Stomach smooth muscle (tissue), 2 donors: Measurements from ENCODE around the gene DOCK4.

Source experiments
- H3K27ac ChIP-seq: one replicate; pipeline ENCODE4 v1.7.0; 2013; ENCODE audit warnings: mild to moderate bottlenecking, low read length, inconsistent platforms
- H3K27me3 ChIP-seq, 2 donors: one replicate each; pipeline ENCODE4 v1.7.0; 2013; ENCODE audit warnings: low read length in 2 of 2; ENCODE audit not compliant: insufficient read depth in 2 of 2, control insufficient read depth in 1 of 2
- H3K36me3 ChIP-seq, 2 donors: one replicate each; pipeline ENCODE4 v1.7.0; 2013; ENCODE audit warnings: low read length in 2 of 2; ENCODE audit not compliant: control insufficient read depth in 2 of 2, insufficient read depth in 2 of 2
- H3K4me1 ChIP-seq: one replicate; pipeline ENCODE4 v1.7.0; 2013; ENCODE audit warnings: low read length; ENCODE audit not compliant: control insufficient read depth, insufficient read depth
- H3K4me3 ChIP-seq, 2 donors: one replicate each; pipeline ENCODE4 v1.7.0; 2013; ENCODE audit warnings: low read length in 2 of 2
- H3K9ac ChIP-seq, 2 donors: one replicate each; pipeline ENCODE4 v1.7.0; 2013; ENCODE audit warnings: low read length in 2 of 2, mild to moderate bottlenecking in 1 of 2
- H3K9me3 ChIP-seq, 2 donors: one replicate each; pipeline ENCODE4 v1.7.0; 2013; ENCODE audit warnings: low read length in 2 of 2; ENCODE audit not compliant: control insufficient read depth in 2 of 2
- donor health status: healthy.
- donor health status: Pancreatic carcinoma.

The DOCK4 gene

DNA sequence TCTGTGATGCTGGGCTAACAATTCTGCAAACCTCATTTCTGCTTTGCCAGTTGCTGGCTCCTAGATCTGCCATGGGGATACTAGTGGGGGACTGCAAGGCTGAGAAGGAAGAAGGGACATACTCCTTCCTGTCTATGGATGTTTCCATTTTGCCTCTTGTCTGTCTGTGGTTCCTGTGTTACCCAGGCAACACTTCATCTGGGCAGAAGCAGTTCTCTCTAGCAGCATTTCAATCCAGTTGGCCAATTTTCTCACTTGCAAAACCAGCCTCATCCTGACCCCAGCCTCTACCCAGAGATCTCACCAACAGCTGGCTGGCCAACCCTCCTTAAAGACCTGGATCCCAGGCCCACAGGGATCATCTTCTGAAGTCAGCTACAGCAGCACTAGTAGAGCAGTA lies 131.7 kb downstream of the DOCK4 start:
- Histone ChIP-seq H3K4me1 (no peaks in the 10 kb centered on the region), H3K27ac (no peak overlapping the region), H3K9me3 (peaks cover 0 to 5% of the 10 kb centered on the region in 2 donors), H3K27me3 (no peaks in the 10 kb centered on the region), H3K36me3 (no peaks in the 10 kb centered on the region), H3K4me3 (no peak overlapping the region), H3K9ac (no peak overlapping the region)

DNA sequence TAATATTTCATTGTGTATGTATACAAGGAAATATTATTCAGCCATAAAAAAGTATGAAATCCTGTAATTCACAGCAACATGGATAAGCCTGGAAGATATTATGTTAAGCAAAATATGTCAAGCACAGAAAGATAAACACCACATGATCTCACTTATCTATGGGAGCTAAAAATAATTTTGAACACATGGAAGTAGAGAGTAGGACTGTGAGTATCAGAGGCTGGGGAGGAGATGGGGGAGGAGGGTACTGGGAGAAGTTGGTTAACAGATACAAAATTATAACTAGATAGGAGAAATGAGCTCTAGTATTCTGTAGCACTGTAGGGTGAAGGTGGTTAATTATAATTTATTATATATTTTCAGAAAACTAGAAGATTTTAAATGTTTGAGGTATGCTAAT lies 132.7 kb downstream of the DOCK4 start:
- H3K36me3 ChIP-seq: no peaks in the 10 kb centered on the region
- no peaks in the 10 kb centered on the region for H3K27me3 ChIP-seq
- no peak overlapping the region for H3K27ac ChIP-seq
- no peaks in the 10 kb centered on the region for H3K4me1 ChIP-seq
- no peak overlapping the region for H3K4me3 ChIP-seq
- H3K9me3 ChIP-seq: peaks cover 0 to 5% of the 10 kb centered on the region in 2 donors
- no peak overlapping the region for H3K9ac ChIP-seq

DNA sequence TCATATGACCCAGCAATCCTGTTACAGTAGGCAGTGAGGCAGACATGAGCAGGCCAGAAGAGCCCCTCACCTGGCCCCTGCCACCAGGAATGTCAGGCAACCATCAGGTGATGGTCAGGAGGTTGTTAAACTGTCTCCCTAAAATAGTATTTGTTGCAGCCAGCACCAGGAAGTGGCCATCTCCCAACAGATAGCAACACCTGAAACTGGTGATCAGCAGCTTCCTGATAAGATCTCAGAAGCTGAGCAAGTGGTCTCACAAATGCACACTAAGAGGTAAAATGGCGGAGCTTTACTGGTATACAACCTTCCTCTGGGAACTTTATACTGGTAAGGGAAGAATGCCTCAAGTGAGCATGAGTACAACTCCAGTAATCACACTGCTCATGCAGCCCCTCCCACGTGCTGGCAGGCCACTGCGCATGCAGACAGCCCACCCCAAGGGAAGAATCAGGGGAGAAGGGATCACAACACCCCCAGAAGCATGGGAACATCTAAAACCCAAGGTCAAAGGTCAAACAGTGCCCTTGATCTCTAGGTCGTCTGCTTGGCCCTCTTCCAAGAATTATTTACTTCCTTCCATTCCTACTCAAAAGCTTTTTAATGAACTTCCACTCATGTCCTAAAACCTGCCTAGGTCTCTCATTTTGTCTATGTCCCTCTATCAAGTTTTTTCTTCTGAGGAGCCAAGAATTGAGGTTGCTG lies 133.5 kb downstream of the DOCK4 start:
- Histone ChIP-seq H3K4me3 (no peak overlapping the region), H3K27ac (no peak overlapping the region), H3K9ac (no peak overlapping the region)

DNA sequence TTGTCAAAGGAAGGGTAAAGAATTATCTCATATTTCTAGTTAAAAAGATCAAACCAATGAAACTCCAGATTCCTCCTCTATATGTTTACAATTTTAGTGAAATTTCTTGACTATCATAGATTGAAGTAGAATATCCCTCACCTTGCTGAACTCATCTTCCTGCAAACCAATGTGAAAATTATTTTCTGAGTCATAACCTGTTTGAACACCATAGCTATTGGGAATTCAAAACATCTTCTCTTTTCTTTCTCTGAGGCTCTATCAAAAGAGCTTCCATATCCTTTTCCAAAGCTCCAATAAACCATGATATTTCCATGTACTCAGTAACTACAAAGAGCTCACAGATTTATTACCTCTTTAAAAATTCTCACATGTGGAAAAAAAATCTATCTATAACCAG lies 134.3 kb downstream of the DOCK4 start:
- no peak overlapping the region for H3K9ac ChIP-seq
- H3K27me3 ChIP-seq: no peaks in the 10 kb centered on the region
- peaks cover 0 to 5% of the 10 kb centered on the region in 2 donors for H3K9me3 ChIP-seq
- no peaks in the 10 kb centered on the region for H3K36me3 ChIP-seq
- H3K4me3 ChIP-seq: no peak overlapping the region
- H3K27ac ChIP-seq: no peak overlapping the region
- peaks cover 5% of the 10 kb centered on the region for H3K4me1 ChIP-seq

More for the DNA sequence above, 133.5 kb downstream of the DOCK4 start:
- peaks cover 4% of the 10 kb centered on the region for H3K4me1 ChIP-seq
- H3K27me3 ChIP-seq: no peaks in the 10 kb centered on the region
- peaks cover 0 to 5% of the 10 kb centered on the region in 2 donors for H3K9me3 ChIP-seq
- no peaks in the 10 kb centered on the region for H3K36me3 ChIP-seq

DNA sequence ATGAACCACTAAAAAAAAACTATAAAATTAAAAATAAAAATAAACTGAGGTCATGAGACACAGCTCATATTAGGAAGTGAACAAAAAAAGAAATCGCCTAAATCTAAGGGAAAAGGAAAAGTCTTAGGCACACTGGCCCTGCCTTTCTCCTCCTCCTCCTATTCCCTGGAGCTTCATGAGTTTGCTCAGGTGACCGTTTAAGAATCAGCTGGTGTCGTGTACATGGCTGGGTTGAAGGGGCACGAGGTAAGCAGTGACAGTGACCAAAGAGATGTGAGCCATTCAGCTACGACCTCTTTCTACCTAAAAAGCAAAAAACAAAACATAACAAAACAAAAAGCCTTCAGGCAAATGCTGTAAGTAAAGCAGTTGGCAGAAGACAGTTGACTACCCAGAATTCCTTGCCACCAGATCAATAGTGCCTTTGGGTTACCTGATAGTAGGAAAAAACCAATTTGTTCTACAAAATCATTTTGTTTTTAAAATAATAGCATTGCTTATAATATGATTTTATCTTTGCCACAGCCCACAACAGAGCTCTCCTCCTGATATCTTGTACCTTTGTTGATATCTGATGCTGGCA lies 135.4 kb downstream of the DOCK4 start:
- no peak overlapping the region for H3K9ac ChIP-seq
- H3K27ac ChIP-seq: no peak overlapping the region
- no peaks in the 10 kb centered on the region for H3K27me3 ChIP-seq
- peaks cover 5% of the 10 kb centered on the region for H3K4me1 ChIP-seq
- peaks cover 0 to 5% of the 10 kb centered on the region in 2 donors for H3K9me3 ChIP-seq
- H3K36me3 ChIP-seq: no peaks in the 10 kb centered on the region
- no peak overlapping the region for H3K4me3 ChIP-seq

DNA sequence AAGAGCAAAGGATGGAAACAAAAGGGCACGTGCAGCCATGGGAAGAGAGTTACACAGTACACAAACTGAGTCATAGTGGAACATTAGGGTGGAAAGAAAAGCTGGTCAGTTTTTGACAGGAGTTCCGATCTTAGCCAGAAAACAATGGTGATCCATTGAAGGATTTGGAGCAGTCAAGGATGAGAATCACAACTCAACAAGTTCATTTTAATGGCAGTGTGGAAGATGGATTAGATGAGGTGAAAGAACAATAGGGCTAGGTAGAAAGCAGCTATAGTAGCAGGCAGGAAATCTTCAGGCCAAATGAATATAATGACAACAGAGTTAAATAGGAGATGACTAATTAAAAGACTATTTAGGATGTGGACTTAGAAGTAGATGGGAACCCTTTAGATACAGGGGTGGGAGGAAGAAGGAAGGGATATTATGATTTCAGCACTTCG lies 136.3 kb downstream of the DOCK4 start:
- H3K4me1 ChIP-seq: peaks cover 5% of the 10 kb centered on the region
- no peak overlapping the region for H3K4me3 ChIP-seq
- no peak overlapping the region for H3K27ac ChIP-seq

DNA sequence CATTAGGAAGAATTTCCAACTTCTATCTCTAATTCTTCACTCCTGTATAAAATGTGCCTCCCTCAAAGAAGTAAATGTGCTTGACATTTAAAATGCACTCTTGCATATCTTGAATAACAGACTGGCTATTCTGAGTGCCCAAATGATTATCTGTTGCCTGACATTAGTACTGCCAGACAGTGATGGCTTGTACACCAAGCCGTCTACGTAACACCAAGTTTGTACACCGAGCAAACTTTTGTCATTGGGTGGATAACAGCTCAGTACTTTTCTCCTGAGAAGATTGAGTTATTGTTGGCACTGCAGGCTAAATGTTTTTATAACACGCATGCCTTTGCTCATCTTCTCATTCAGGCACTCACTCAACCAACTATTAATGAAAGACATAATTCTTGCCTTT lies 137.2 kb downstream of the DOCK4 start:
- no peaks in the 10 kb centered on the region for H3K27me3 ChIP-seq
- H3K36me3 ChIP-seq: no peaks in the 10 kb centered on the region
- H3K27ac ChIP-seq: no peak overlapping the region

More for the DNA sequence above, 136.3 kb downstream of the DOCK4 start:
- Histone ChIP-seq H3K36me3 (no peaks in the 10 kb centered on the region), H3K9ac (no peak overlapping the region), H3K27me3 (no peaks in the 10 kb centered on the region), H3K9me3 (peaks cover 0 to 5% of the 10 kb centered on the region in 2 donors)

DNA sequence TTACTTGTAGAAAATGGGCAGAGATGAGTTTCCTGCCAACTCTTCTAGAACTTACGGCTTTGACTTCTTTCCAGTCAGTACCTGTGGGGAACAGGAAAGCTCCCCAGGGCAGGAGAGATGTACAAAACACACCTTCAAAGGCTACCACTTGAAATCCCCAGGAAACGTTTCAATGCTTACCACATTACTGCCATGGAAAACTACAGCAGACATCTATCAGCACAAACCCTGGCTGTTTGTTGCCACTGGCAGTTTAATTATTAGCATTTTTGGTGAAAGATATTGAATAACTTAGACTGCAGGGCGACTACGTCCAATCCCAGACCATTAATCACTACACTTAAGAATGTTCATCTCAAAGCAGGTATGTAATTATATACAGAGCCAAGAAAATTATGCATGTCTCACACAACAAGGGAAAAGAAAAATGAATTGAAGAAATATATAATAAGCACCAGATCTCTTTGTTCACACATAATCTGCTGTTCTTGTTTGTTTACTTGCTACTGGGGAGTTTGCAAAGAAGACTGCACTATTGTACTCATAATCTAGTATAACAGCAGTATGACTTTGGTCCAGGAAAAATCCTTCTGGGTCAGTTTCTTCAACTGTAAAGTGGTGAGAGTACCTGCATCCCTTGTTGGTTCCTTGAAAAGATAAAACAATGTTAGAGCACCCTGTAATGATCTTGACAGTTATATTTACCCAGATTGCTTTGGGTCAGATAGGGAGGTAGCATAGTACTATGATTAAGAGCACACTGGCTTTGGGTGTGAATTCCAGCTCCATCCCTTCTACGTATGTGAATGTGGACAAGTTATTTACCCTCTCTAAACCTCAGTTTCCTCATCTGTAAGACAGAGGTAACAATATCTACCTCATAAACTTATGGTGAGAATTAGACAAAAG lies 138.3 kb downstream of the DOCK4 start:
- Histone ChIP-seq H3K36me3 (no peaks in the 10 kb centered on the region), H3K27ac (no peak overlapping the region), H3K4me3 (no peak overlapping the region), H3K27me3 (no peaks in the 10 kb centered on the region), H3K9me3 (no peaks in the 10 kb centered on the region), H3K4me1 (peaks cover 5% of the 10 kb centered on the region), H3K9ac (no peak overlapping the region)

More for the DNA sequence above, 137.2 kb downstream of the DOCK4 start:
- H3K9me3 ChIP-seq: no peaks in the 10 kb centered on the region
- no peak overlapping the region for H3K4me3 ChIP-seq
- H3K9ac ChIP-seq: no peak overlapping the region
- peaks cover 5% of the 10 kb centered on the region for H3K4me1 ChIP-seq

DNA sequence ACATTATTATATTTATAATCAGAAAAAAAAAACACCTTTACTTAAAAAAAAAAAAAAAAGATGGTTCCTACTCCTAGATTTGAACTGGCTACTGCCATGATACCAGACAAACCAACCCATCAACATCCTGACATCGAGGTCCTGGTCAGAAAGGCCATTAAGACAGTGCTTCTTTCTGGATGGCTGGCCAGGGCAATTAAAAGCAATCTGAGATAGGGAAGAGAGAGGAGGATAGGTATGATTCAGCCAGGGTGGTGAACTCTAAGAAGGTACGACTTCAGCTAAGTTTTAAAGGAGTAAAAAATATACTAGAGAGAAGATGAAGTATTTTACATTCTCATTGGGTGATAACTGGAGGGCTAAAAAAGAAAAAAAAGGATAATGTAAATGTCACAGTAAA lies 139.0 kb downstream of the DOCK4 start:
- no peaks in the 10 kb centered on the region for H3K9me3 ChIP-seq
- no peak overlapping the region for H3K9ac ChIP-seq
- peaks cover 5% of the 10 kb centered on the region for H3K4me1 ChIP-seq
- no peaks in the 10 kb centered on the region for H3K27me3 ChIP-seq
- no peak overlapping the region for H3K4me3 ChIP-seq
- no peak overlapping the region for H3K27ac ChIP-seq
- no peaks in the 10 kb centered on the region for H3K36me3 ChIP-seq

DNA sequence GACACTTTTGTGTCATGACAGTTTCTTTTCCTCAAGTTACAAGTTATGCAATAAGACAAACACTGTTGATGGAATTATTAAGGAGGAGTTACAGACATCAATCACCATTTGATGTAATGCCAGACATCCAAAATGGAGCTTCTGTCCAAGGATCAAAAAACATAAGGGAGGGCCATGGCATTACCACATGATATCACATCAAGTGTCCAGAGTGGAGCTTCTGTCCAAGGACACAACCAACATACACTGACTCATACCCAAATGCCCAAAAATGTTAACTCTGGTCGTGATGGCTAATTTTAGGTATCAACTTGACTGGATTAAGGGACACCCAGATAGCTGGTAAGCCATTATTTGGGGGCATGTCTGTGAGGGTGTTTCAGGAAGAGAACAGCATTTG lies 140.4 kb downstream of the DOCK4 start:
- no peak overlapping the region for H3K9ac ChIP-seq
- no peaks in the 10 kb centered on the region for H3K9me3 ChIP-seq
- H3K27me3 ChIP-seq: no peaks in the 10 kb centered on the region
- H3K27ac ChIP-seq: no peak overlapping the region
- no peaks in the 10 kb centered on the region for H3K36me3 ChIP-seq
- no peak overlapping the region for H3K4me3 ChIP-seq
- H3K4me1 ChIP-seq: peaks cover 10% of the 10 kb centered on the region
